ENCODE data around the gene TRIP6.

- TF ChIP-seq MLX (CRISPR knock-in tag; IDR thresholded peaks at IDR 0.05) (no peak), CTCF (IDR thresholded peaks at IDR 0.05) (no peak)
Measured at GRCh38 chr7:100921039-100921438, 53.9 kb downstream of the TRIP6 start.
